Astrocyte (in vitro differentiated cells and primary cell): Measurements from ENCODE around the gene FEM1A. TPM values are rescaled to one million over a fixed set of nuclear protein-coding genes. Genes with fewer than 3 reads are reported as not detected.
A peak's percentile ranks its signal among the peaks of the same experiment; 100 is the strongest.
"Not testable (repeated sequence)": the region's sequence is repeated elsewhere in the genome, so short reads cannot be mapped to it uniquely, and the experiment has no call there.

Source experiments
- DNase-seq: peaks from one replicate; pipeline ENCODE4 v3.0.0-alpha.2; 2010; ENCODE audit warnings: low read depth
- FAIRE-seq: peaks from 2 replicates; lab custom pipeline; 2011; peaks lifted over from hg19 to GRCh38; lab: Jason Lieb, UNC
- H2AFZ ChIP-seq: 2 replicates; pipeline ENCODE4 v1.6.0; 2012; ENCODE audit warnings: low read depth, low read length, inconsistent platforms
- H3K27ac ChIP-seq: 2 replicates; pipeline ENCODE4 v1.5.1; 2011; ENCODE audit warnings: low read depth, low read length, inconsistent platforms
- H3K27me3 ChIP-seq: 2 replicates; pipeline ENCODE4 v1.6.0; 2011; ENCODE audit warnings: low read length, inconsistent platforms; ENCODE audit not compliant: insufficient read depth
- H3K36me3 ChIP-seq: 2 replicates; pipeline ENCODE4 v1.5.1; 2011; ENCODE audit warnings: low read length, inconsistent platforms; ENCODE audit not compliant: insufficient read depth
- H3K4me1 ChIP-seq: 2 replicates; pipeline ENCODE4 v1.5.1; 2011; ENCODE audit warnings: low read length, inconsistent platforms; ENCODE audit not compliant: insufficient read depth
- H3K4me2 ChIP-seq: 2 replicates; pipeline ENCODE4 v1.6.0; 2012; ENCODE audit warnings: low read length, inconsistent platforms
- H3K4me3 ChIP-seq: 2 replicates; pipeline ENCODE4 v1.5.1; 2011; ENCODE audit warnings: low read depth, mild to moderate bottlenecking, low read length, inconsistent platforms; ENCODE audit not compliant: insufficient read depth
- H3K79me2 ChIP-seq: 2 replicates; pipeline ENCODE4 v1.6.0; 2012; ENCODE audit warnings: mild to moderate bottlenecking, low read length, inconsistent platforms; ENCODE audit not compliant: insufficient read depth
- H3K9ac ChIP-seq: 2 replicates; pipeline ENCODE4 v1.6.0; 2012; ENCODE audit warnings: mild to moderate bottlenecking, low read length, inconsistent platforms
- H3K9me3 ChIP-seq: 2 replicates; pipeline ENCODE4 v1.5.1; 2012; ENCODE audit warnings: low read depth, mild to moderate bottlenecking, low read length, inconsistent platforms; ENCODE audit not compliant: insufficient read depth
- H4K20me1 ChIP-seq: 2 replicates; pipeline ENCODE4 v1.6.0; 2012; ENCODE audit warnings: low read length, inconsistent platforms; ENCODE audit not compliant: insufficient read depth
- H3K27ac Mint-ChIP-seq: one replicate; pipeline ENCODE4 v1.8.0; 2021; ENCODE audit warnings: mild to moderate bottlenecking, mixed read lengths; ENCODE audit not compliant: unreplicated experiment
- H3K27me3 Mint-ChIP-seq: one replicate; pipeline ENCODE4 v1.8.0; 2021; ENCODE audit warnings: low read depth, mixed read lengths; ENCODE audit not compliant: unreplicated experiment
- H3K36me3 Mint-ChIP-seq: one replicate; pipeline ENCODE4 v1.8.0; 2021; ENCODE audit warnings: low read depth, mixed read lengths; ENCODE audit not compliant: unreplicated experiment
- H3K4me1 Mint-ChIP-seq: one replicate; pipeline ENCODE4 v1.8.0; 2021; ENCODE audit warnings: low read depth, mixed read lengths; ENCODE audit not compliant: unreplicated experiment
- H3K4me3 Mint-ChIP-seq: one replicate; pipeline ENCODE4 v1.8.0; 2021; ENCODE audit warnings: mild to moderate bottlenecking, moderate library complexity, mixed read lengths; ENCODE audit not compliant: unreplicated experiment
- H3K9me3 Mint-ChIP-seq: one replicate; pipeline ENCODE4 v1.8.0; 2021; ENCODE audit warnings: mild to moderate bottlenecking, mixed read lengths; ENCODE audit not compliant: unreplicated experiment
- EZH2 ChIP-seq: IDR thresholded peaks from 2 replicates; pipeline ENCODE4 v1.6.1; 2012; ENCODE audit warnings: mild to moderate bottlenecking, low read length, inconsistent platforms; ENCODE audit not compliant: insufficient read depth
- total RNA-seq: library from RNA; stranded (reverse); gene quantifications from 2 replicates; pipeline ENCODE4 v1.2.1, GENCODE V29; 2021
- TF ChIP-seq, protein P1 (sequence below): IDR thresholded peaks from 2 replicates; pipeline ENCODE4 v1.5.1; 2011; ENCODE audit warnings: low read depth, mild to moderate bottlenecking, inconsistent platforms, low read length, moderate library complexity; ENCODE audit not compliant: insufficient read depth

FEM1A gene
- total RNA-seq, 1 donor from 2014 or later: 12.0 TPM

DNA sequence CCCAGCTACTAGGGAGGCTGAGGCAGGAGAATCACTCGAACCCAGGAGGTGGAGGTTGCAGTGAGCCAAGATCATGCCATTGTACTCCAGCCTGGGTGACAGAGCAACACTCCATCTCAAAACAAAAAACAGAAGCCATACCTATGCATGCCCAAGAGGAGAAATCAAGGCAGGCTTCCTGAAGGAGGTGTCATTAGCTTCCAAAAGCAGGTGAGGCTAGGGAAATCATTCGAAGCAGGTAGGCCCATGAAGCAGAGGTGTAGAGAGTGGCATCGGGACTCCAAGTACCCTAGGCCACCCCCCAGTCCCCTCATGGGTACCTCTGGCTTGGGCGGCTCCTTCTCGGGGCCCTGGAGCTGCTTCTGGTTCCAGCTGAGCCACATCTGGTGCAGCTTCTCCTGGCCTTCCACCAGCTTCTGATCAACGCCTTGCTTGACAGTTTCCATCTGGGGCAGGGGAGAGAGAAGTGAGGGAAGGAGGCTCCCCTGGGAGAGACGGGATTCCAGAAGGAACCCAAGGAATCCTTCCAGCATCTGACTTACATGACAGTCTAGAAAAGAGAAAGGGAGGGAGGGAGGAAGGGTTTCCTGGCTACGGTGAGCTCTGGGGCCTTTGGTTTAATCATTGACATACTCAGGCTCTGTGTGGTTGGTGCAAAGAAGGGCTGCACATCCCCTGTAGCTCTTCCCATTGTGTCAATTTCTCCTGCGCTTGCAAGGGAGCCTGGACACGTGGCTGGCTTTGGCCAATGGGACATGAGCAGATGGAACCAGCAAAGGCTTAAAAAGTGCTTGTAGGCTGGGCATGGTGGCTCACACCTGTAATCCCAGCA is 53.0 kb downstream of the FEM1A start:
- Histone ChIP-seq H3K79me2 (no peaks in the 10 kb centered on the region), H3K27ac (no peak overlapping the region), H3K27me3 (no peaks in the 10 kb centered on the region), H3K4me3 (no peak overlapping the region), H4K20me1 (peaks cover 5% of the 10 kb centered on the region), H3K9me3 (no peaks in the 10 kb centered on the region), H3K36me3 (peaks cover 27% of the 10 kb centered on the region), H3K4me1 (peaks cover 7% of the 10 kb centered on the region), H3K4me2 (no peak overlapping the region), H3K9ac (no peak overlapping the region), H2AFZ (no peak overlapping the region)
- TF ChIP-seq, protein P1, sequence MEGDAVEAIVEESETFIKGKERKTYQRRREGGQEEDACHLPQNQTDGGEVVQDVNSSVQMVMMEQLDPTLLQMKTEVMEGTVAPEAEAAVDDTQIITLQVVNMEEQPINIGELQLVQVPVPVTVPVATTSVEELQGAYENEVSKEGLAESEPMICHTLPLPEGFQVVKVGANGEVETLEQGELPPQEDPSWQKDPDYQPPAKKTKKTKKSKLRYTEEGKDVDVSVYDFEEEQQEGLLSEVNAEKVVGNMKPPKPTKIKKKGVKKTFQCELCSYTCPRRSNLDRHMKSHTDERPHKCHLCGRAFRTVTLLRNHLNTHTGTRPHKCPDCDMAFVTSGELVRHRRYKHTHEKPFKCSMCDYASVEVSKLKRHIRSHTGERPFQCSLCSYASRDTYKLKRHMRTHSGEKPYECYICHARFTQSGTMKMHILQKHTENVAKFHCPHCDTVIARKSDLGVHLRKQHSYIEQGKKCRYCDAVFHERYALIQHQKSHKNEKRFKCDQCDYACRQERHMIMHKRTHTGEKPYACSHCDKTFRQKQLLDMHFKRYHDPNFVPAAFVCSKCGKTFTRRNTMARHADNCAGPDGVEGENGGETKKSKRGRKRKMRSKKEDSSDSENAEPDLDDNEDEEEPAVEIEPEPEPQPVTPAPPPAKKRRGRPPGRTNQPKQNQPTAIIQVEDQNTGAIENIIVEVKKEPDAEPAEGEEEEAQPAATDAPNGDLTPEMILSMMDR: no peak
- TF ChIP-seq EZH2: no peak
- Mint-ChIP-seq H3K4me1 (peaks cover 7% of the 10 kb centered on the region), H3K27me3 (no peaks in the 10 kb centered on the region), H3K4me3 (no peak overlapping the region), H3K27ac (no peak overlapping the region), H3K36me3 (peaks cover 29% of the 10 kb centered on the region), H3K9me3 (no peaks in the 10 kb centered on the region)
- FAIRE-seq (no peak), DNase-seq (no peak)

DNA sequence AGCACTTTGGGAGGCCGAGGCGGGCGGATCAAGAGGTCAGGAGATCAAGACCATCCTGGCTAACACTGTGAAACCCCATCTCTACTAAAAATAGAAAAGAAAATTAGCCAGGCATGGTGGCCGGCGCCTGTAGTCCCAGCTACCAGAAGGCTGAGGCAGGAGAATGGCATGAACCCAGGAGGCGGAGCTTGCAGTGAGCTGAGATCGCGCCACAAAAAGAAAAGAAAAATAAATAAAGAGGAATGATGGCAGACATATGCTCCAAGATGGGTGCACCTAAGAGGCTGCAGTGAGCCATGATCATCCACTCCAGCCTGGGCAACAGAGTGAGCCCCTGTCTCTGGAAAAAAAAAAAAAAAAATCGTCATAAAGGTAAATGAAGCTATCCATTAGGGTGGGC is 54.4 kb downstream of the FEM1A start:
- H3K4me3 ChIP-seq, H4K20me1 ChIP-seq, H3K9me3 Mint-ChIP-seq, H3K4me3 Mint-ChIP-seq, FAIRE-seq, H3K27me3 Mint-ChIP-seq, H3K27ac Mint-ChIP-seq, H3K4me1 ChIP-seq, H3K27me3 ChIP-seq, H2AFZ ChIP-seq, H3K9me3 ChIP-seq, H3K79me2 ChIP-seq, H3K4me1 Mint-ChIP-seq, H3K9ac ChIP-seq: not testable (repeated sequence)
- Histone ChIP-seq H3K27ac (peak overlapping the region; percentile 26), H3K4me2 (peak overlapping the region; percentile 30), H3K36me3 (peaks cover 24% of the 10 kb centered on the region)
- peaks cover 23% of the 10 kb centered on the region for H3K36me3 Mint-ChIP-seq
- peak; percentile 48 for DNase-seq

DNA sequence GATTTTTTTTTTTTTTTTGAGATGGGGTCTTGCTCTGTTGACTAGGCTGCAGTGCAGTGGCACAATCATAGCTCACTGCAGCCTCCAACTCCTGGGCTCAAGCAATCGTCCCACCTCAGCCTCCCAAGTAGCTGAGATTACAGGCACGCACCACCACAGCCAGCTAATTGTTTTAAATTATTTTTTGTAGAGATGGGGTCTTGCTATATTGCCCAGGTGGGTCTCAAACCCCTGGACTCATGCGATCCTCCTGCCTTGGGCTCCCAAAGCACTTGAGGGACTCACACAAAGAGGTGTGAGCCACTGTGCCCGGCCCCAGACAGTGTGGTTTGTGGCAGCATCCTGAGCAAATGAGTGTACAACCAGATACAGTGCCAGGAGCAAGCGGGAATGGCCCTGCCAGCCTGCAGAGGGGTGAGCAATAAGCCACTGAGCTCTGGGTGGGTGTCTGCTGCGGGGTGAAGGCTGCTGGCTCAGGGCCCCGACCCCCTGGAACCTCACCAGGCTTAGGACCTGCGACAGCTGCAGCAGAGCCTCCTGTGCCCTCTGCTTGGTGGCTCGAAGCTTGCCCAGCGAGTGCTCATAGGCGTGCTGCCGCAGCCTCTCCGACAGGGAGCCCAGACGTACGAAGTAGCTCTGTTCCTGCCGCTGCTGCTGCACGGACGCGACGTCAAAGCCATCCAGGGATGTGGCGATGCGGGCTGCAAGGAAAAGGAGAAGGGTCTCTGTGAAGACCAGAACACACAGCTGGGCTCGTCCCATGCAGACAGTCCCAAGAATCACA is 55.8 kb downstream of the FEM1A start:
- Mint-ChIP-seq H3K27ac (no peak overlapping the region), H3K27me3 (no peaks in the 10 kb centered on the region), H3K4me3 (no peak overlapping the region), H3K9me3 (no peaks in the 10 kb centered on the region), H3K36me3 (peaks cover 22% of the 10 kb centered on the region), H3K4me1 (no peaks in the 10 kb centered on the region)
- Histone ChIP-seq H3K9ac (no peak overlapping the region), H2AFZ (no peak overlapping the region), H3K4me3 (no peak overlapping the region), H3K36me3 (peaks cover 31% of the 10 kb centered on the region), H4K20me1 (peaks cover 13% of the 10 kb centered on the region), H3K9me3 (no peaks in the 10 kb centered on the region), H3K4me1 (peaks cover 2% of the 10 kb centered on the region), H3K27me3 (no peaks in the 10 kb centered on the region), H3K27ac (no peak overlapping the region), H3K4me2 (no peak overlapping the region), H3K79me2 (peaks cover 2% of the 10 kb centered on the region)
- FAIRE-seq (no peak), DNase-seq (no peak)
- no peak for TF ChIP-seq EZH2
- TF ChIP-seq, protein P1: no peak
